Neuron (in vitro differentiated cells): ENCODE results near the gene TCP11.

ENCODE experiments used
- H2AFZ ChIP-seq: one replicate; pipeline ENCODE4 v1.6.1; 2013; ENCODE audit warnings: low read depth, mild to moderate bottlenecking, inconsistent platforms, low read length, moderate library complexity
- H3K27me3 ChIP-seq: one replicate; pipeline ENCODE4 v1.6.1; 2013; ENCODE audit warnings: low read length; ENCODE audit not compliant: insufficient read depth
- H3K36me3 ChIP-seq: one replicate; pipeline ENCODE4 v1.6.1; 2013; ENCODE audit warnings: low read length; ENCODE audit not compliant: insufficient read depth
- H3K4me1 ChIP-seq: one replicate; pipeline ENCODE4 v1.6.1; 2013; ENCODE audit warnings: low read length; ENCODE audit not compliant: insufficient read depth
- H3K4me3 ChIP-seq: 2 replicates; pipeline ENCODE4 v1.5.1; 2013; ENCODE audit warnings: mild to moderate bottlenecking, low read length, moderate library complexity
- H3K9me3 ChIP-seq: one replicate; pipeline ENCODE4 v1.6.1; 2013; ENCODE audit warnings: low read length

The TCP11 gene

GRCh38 chr6:35076997-35077712 is 64.0 kb downstream of the TCP11 start:
- H3K9me3 ChIP-seq = no peaks in the 10 kb centered on the region
- no peaks in the 10 kb centered on the region for H3K27me3 ChIP-seq
- no peak overlapping the region for H3K4me3 ChIP-seq
- peaks cover 4% of the 10 kb centered on the region for H3K4me1 ChIP-seq
- H2AFZ ChIP-seq = no peak overlapping the region
- H3K36me3 ChIP-seq = peaks cover 30% of the 10 kb centered on the region

- H2AFZ ChIP-seq = no peak overlapping the region
- H3K27me3 ChIP-seq = no peaks in the 10 kb centered on the region
- peaks cover 8% of the 10 kb centered on the region for H3K36me3 ChIP-seq
- H3K4me1 ChIP-seq = no peaks in the 10 kb centered on the region
- H3K4me3 ChIP-seq = no peak overlapping the region
- H3K9me3 ChIP-seq = no peaks in the 10 kb centered on the region
Measured at GRCh38 chr6:35073766-35074471, 67.2 kb downstream of the TCP11 start.

- H3K9me3 ChIP-seq = no peaks in the 10 kb centered on the region
- peaks cover 3% of the 10 kb centered on the region for H3K36me3 ChIP-seq
- H3K27me3 ChIP-seq = no peaks in the 10 kb centered on the region
- H3K4me3 ChIP-seq = no peak overlapping the region
- peaks cover 3% of the 10 kb centered on the region for H3K4me1 ChIP-seq
- no peak overlapping the region for H2AFZ ChIP-seq
Measured at GRCh38 chr6:35073211-35073610, 67.9 kb downstream of the TCP11 start.

GRCh38 chr6:35072698-35073055 is 68.5 kb downstream of the TCP11 start:
- H3K36me3 ChIP-seq = peaks cover under 1% of the 10 kb centered on the region

GRCh38 chr6:35072051-35072697 is 69.0 kb downstream of the TCP11 start:
- no peak overlapping the region for H3K4me3 ChIP-seq
- no peaks in the 10 kb centered on the region for H3K9me3 ChIP-seq
- H3K27me3 ChIP-seq = no peaks in the 10 kb centered on the region
- H3K4me1 ChIP-seq = peaks cover 3% of the 10 kb centered on the region
- no peaks in the 10 kb centered on the region for H3K36me3 ChIP-seq
- no peak overlapping the region for H2AFZ ChIP-seq

More at GRCh38 chr6:35072698-35073055, 68.5 kb downstream of the TCP11 start:
- Histone ChIP-seq H3K9me3 (no peaks in the 10 kb centered on the region), H2AFZ (no peak overlapping the region), H3K4me3 (no peak overlapping the region), H3K27me3 (no peaks in the 10 kb centered on the region), H3K4me1 (peaks cover 3% of the 10 kb centered on the region)

GRCh38 chr6:35071347-35071994 is 69.7 kb downstream of the TCP11 start:
- Histone ChIP-seq H3K9me3 (no peaks in the 10 kb centered on the region), H3K36me3 (no peaks in the 10 kb centered on the region)

GRCh38 chr6:35070111-35070510 is 71.0 kb downstream of the TCP11 start:
- Histone ChIP-seq H3K4me1 (peaks cover 3% of the 10 kb centered on the region), H3K4me3 (no peak overlapping the region), H3K36me3 (no peaks in the 10 kb centered on the region), H3K27me3 (no peaks in the 10 kb centered on the region), H3K9me3 (no peaks in the 10 kb centered on the region), H2AFZ (no peak overlapping the region)

More at GRCh38 chr6:35071347-35071994, 69.7 kb downstream of the TCP11 start:
- Histone ChIP-seq H2AFZ (no peak overlapping the region), H3K27me3 (no peaks in the 10 kb centered on the region), H3K4me1 (peaks cover 3% of the 10 kb centered on the region), H3K4me3 (no peak overlapping the region)

GRCh38 chr6:35069262-35069661 is 71.9 kb downstream of the TCP11 start:
- Histone ChIP-seq H3K4me1 (peaks cover 3% of the 10 kb centered on the region), H3K27me3 (no peaks in the 10 kb centered on the region), H3K4me3 (no peak overlapping the region), H3K36me3 (peaks cover 2% of the 10 kb centered on the region), H2AFZ (no peak overlapping the region), H3K9me3 (no peaks in the 10 kb centered on the region)

- H2AFZ ChIP-seq = no peak overlapping the region
- peaks cover 2% of the 10 kb centered on the region for H3K36me3 ChIP-seq
- H3K4me3 ChIP-seq = no peak overlapping the region
- H3K4me1 ChIP-seq = peaks cover 3% of the 10 kb centered on the region
- no peaks in the 10 kb centered on the region for H3K9me3 ChIP-seq
- no peaks in the 10 kb centered on the region for H3K27me3 ChIP-seq
Measured at GRCh38 chr6:35068644-35069043, 72.5 kb downstream of the TCP11 start.

- Histone ChIP-seq H2AFZ (no peak overlapping the region), H3K4me3 (no peak overlapping the region)
Measured at GRCh38 chr6:35068206-35068605, 72.9 kb downstream of the TCP11 start.

More at GRCh38 chr6:35068206-35068605, 72.9 kb downstream of the TCP11 start:
- H3K9me3 ChIP-seq = no peaks in the 10 kb centered on the region
- peaks cover 3% of the 10 kb centered on the region for H3K4me1 ChIP-seq
- H3K36me3 ChIP-seq = peaks cover 2% of the 10 kb centered on the region
- H3K27me3 ChIP-seq = no peaks in the 10 kb centered on the region
